ENCODE results near the gene CCDC154. TPM values are rescaled to one million over a fixed set of nuclear protein-coding genes. Genes with fewer than 3 reads are reported as not detected.

The CCDC154 gene
- total RNA-seq, 1 donor from 2014 or later = 3.6 TPM

DNA sequence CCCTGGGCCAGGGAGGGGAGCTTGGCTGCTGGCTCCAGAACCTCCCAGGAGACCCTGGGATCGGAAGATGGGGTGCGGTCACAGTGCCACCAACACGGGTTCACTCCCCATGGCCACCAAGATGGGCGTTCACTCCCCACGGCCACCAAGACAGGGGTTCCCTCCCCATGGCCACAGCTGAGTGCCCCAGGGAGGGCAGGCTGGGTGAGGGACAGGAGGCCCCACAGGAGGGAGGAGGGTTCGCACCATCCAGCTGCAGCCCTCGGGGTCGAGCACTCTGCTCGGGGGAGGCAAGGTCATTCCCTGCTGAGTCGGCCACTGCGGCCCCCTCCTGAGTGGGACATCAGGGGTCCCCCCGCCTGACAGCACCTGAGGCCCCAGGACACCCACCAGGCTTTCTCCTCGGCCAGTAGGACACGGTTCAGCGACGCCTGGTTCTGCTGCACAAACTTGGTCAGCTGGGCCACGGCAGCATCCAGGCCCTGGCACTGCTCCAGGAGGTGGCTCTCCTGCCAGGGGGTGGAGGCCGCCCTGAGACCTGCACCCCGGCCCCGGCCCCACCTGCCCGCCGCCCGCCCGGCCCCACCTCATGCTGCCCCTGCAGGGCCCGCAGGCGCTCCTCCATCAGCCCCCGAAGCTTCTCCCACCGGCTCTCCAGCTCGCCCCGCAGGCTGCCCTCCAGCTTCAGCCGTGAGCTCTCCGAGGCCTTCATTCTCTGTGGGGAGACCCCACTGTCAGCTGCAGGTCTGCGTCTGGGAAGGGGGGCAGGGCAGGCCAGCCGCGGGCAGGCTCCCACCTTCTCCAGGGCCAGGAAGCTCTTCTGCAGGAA, 5.9 kb downstream of the CCDC154 start:
- DNase-seq (ENCODE audit: low spot score) = no peak

DNA sequence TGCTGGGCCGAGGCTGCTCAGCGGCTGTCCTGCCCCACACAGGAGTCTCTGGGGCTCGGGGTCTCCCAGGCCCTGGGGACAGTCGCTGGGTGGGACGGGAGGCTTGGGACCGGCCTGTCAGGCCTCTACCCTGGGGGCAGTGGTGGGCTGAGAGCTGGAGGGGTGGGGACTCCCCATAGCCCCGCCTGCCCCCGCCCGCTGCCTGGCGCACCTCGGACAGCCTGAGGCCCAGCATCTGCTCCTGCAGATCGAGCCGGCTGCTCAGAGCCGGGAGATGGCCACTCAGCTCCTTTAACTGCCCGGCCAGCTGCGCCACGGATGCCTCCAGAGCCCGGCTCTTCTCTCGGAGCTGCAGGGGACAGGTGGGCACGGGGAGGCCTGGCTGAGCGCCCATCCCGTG, 6.8 kb downstream of the CCDC154 start:
- DNase-seq (ENCODE audit: low spot score) = no peak

DNA sequence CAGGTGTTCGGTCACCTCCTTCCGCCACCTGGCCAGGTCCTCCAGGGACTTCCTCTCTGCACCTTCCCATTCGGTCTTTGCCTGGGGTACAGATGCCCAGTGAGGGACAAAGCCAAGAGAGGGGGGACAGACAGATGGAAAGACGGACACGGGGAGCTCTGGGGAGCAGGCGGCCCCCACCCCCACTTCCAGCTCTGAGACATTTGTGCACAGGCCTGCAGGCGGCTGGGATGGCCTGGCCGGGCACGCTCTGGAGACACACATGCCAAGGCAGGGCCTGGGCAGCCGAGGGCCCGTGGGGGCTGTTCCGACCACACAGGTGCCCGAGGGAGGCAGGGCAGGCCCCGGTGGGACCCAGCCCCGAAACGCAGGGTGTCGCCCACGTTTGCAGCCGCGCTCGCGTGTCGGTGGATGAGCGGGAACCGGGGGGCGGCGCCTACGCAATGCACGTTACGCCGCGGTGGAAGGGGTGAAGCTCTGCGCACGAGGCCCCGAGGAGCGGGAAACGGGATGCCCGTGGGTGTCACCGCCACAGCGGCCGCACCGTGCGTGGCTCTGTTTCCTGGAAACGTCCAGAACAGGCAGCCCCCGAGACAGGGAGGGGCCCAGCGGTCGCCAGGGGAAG, 7.5 kb downstream of the CCDC154 start:
- no peak for DNase-seq (ENCODE audit: low spot score)

DNA sequence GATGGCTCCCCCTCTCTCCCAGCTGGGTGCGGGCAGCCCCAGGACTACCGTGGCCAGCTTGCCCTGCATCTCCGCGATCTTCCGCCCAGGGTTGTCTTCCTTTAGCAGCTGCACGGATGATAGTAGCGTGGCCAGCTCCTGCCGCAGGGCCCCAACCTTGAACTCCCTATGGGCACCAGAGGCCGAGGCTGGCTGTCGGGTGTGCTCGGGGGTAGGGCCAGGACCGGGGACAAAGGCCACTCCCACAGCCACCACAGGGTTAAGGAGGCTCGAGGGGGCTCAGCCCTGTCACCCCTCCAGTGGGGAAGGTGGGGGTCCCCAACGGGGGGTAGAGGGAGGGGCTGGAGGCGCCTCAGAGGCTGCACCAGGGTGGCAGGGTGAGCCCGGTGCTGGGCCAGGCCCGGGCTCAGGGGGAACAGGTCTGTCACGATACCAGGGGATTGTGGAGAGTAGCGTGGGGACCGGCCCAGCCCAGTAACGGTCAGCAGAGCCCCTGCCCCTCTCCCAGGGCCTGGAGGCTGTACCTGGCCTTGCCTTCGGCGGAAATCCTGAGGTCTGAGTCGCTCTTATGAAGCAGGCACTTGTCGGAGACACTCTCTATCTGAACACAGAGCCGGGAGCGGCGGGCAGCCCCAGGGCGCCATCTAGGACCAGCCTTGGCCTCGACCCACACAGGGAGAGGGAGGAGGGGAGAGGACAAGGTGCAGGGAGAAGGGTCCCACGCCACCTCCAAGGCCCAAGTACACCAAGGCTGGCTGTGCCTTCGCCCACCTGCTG, 8.2 kb downstream of the CCDC154 start:
- DNase-seq (ENCODE audit: low spot score) = no peak

DNA sequence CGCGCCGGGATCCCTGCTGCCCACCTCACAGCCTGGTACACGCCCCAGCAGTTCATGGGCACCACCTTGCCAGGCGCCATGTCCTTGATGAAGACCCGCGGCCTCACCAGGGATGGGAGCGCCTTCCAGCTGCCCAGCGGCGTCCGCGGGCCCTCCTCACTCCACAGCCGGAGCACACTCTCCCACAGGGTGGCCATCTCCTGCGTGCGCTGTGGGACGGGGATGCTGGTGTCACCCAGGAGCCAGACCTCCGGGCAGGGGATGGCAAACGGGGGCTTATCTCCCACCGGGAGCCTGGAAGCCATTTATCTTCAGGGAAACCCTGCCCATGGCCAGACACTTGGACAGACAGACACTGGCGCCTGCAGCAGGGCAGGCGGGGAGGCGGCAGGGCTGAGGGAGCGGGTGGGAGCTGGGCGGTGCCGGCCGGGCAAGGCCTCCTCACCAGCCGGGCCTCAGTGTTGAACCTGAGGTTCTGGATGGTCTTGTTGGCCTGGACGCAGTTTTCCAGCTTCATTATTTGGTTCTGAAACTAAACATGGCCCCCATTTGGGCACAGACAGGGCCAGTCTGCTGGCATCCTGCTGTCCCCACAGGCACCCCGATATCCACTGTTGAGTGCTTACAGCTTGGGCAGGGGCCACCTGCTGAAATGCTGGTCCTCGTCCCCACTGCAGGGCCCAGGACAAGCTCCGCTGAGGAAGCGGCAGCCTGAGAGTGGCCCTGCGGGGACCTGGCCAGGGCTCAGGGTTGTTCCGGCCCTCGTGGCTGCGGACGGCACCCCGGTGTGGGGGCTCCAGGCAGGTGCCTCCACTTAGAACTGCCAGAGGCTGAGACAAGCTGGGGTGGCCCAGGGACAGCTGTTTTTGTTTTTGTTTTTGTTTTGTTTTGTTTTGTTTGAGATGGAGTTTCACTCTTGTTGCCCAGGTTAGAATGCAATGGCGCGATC, 9.4 kb downstream of the CCDC154 start:
- DNase-seq (ENCODE audit: low spot score) = no peak

DNA sequence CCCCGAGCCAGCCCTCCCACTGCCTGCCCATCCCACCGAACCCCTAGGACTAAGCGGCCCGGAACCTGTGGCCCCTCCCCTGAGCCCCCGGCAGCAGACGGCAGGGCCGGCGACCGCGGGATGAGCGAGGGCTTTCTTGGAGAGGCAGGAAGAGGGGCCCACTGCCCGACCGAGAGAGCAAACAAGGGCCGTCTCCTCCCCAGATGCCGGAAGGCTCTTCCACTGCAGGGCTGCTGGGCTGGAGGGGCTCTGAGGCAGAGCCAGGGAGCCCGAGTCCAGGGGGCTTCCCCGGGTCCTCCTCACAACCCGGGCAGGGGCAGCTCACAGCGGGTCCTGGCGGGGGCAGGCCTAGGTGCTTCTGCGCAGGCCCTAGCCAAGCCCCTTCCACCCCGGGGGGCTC, 10.6 kb downstream of the CCDC154 start:
- no peak for DNase-seq (ENCODE audit: low spot score)

DNA sequence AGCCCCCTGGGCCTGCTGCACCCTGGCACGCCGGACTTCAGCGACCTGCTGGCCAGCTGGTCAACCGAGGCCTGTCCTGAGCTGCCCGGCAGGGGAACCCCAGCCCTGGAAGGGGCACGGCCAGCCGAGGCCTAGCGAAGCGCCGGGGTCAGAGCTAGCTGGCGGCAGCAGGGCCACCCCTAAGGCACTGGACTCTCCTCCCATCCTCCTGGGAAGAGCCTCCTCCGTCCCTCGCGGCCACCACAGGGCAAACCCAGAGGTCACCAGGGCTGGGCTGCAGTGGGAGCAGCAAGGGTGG, 11.1 kb downstream of the CCDC154 start:
- DNase-seq (ENCODE audit: low spot score) = no peak

DNA sequence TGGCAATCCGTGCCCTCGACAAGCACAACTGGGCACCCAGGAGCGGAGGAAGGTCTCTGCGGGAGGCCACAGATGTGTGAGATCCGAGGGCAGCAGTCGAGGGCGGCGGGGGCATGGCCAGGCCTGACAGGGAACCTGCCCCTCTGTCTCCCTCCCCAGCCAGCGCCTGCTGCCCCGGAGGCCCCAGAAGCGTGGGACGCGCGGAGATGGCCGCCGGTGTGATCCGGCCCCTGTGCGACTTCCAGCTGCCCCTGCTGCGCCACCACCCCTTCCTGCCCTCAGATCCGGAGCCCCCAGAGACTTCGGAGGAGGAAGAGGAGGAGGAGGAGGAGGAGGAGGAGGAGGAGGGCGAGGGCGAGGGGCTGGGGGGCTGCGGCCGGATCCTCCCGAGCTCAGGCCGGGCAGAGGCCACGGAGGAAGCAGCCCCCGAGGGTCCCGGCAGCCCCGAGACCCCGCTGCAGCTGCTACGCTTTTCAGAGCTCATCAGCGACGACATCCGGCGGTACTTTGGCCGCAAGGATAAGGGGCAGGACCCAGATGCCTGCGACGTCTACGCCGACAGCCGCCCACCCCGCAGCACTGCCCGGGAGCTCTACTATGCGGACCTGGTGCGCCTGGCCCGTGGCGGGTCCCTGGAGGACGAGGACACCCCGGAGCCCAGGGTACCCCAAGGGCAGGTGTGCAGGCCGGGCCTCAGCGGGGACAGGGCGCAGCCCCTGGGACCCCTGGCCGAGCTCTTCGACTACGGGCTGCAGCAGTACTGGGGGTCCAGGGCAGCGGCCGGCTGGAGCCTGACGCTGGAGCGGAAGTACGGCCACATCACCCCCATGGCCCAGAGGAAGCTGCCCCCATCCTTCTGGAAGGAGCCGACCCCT, 11.7 kb downstream of the CCDC154 start:
- DNase-seq (ENCODE audit: low spot score) = no peak

DNA sequence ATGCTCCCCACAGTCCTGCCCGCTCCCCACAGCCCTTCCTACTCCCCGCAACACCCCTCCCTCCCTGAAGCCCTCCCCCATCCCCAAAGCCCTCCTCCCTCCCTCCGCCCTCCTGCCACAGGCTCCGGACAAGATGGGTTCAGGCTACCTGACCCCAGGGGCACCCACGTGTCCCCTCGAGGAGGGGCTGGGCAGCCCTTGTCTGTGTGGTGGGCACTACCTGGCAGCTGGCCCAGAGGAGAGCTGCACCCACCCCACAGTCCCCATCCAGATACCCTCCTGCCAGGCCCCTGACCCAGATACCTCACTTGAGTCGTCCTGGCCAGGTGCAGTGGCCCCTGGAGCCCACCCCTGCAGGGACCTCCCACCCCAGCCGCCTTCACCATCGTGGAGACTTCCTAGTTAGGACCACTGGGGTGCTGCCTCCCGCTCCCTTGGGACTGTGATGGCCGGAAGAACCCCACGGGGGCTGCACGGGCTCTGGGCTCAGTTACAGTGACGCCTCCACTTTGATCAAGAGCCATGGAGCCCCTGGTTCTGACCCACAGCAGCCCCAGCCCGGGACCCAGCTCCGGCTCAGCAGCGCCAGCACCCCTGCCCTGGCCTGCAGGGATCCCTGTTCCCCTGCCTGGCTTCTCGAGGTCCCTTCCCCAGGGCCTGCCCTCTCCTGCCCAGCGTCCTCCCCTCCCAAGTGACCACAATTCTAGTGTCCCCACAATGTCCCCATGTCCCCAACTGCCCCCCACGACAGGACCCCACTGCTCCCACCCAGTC, 12.7 kb downstream of the CCDC154 start:
- DNase-seq (ENCODE audit: low spot score) = no peak

DNA sequence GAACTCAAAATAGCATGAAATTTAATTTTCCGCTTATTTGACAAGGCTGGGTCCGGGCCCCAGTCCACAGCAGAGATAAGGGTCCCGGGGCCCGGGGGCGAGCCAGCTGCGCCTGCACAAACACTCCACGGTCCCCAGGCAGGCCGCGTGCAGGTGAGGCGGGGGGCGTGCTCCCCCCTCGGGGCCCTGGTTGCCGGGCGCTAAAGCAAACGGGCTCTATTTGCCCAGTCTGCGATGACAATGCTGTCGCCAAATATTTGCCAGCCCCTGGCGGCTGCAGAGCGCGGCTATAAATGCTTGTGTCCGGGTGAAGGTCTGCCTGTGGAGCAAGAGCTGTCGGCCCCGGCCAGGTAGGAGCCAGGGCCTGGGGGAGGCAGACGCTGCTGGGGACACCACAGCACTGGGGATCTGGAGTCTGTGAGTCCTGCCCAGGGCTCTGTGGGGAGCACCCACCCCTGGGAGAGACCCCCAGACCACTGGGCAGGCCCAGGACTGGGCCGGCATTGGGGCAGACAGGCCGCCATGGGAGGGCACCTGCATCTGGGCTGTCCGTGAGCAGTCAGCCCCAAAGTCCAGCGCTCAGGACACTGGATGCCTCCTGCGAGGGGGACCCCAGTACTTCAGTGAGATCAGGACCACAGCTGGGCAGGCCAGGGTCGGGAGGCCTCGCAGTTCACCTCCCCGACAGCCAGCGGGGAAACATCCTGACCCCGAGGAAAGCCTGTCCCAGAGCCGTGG, 13.4 kb downstream of the CCDC154 start, which contains the start of gene PERCC1:
Gene PERCC1, plus strand, starts transcription at position 320 of the 738 bp plus-strand sequence. CDS start 1,516 bp downstream, outside the sequence.
- DNase-seq (ENCODE audit: low spot score) = no peak

DNA sequence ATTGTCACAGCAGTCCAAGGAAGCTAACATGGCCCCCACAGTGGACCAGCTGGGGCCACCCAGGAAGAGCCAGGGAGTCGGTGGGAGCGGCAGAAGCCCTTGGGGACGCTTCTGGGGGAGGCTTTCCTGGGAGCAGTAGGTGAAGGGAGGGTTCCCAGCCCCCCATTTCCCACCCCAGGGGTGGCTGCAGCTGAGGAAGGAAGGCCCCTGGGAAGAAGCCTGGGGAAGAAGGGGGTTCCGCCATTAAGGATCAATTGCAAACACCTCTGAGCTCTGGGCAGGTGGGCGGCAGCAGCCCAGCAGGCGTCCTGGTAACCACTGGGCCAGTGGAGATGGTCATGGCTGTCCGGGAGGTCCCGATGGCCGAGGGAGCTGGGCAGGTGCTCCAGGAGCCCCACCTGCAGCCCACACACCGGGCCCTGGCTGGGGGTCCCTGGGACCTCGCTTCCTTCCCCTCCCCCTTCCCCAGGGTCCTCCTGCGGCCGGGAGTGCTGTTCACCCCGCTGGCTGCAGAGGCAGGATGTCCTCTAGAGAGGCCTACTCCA, 14.1 kb downstream of the CCDC154 start:
- no peak for DNase-seq (ENCODE audit: low spot score)

DNA sequence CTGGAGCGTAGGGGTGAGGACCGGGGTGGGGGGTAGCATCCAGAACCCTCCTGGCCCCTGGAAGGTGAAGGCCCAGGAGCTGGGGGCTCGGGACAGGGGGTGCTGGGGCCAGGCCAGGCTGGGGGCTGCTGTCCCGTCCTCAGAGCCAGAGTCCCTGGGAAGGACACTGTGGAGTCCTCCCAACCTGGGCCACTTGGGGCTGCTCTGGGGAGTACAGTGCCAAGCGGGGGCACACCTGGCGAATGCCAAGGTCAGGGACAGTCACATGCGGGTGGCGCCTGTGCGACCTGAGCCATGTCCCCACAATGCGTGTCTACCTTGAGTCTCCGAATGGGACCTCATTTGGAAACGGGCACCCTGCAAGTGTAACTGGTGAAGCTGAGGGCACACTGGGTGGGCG, 14.7 kb downstream of the CCDC154 start:
- no peak for DNase-seq (ENCODE audit: low spot score)

DNA sequence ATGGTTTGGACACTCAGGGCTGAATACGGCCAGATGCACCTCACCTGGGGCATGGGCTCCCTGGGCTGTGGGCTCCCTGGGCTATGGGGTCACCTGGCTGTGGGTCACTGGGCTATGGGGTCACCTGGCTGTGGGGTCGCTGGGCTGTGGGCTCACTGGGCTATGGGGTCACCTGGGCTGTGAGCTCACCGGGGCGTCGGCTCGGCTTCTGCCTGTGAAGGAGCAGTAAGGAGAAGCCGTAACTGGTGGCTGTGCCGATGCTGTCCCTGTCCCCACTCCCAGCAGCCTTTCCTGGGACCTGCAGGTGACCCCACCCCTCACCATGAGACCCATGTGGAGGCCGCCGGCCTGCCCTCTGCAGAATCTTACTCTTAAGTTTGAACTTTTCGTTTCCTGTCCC, 15.3 kb downstream of the CCDC154 start:
- no peak for DNase-seq (ENCODE audit: low spot score)

DNA sequence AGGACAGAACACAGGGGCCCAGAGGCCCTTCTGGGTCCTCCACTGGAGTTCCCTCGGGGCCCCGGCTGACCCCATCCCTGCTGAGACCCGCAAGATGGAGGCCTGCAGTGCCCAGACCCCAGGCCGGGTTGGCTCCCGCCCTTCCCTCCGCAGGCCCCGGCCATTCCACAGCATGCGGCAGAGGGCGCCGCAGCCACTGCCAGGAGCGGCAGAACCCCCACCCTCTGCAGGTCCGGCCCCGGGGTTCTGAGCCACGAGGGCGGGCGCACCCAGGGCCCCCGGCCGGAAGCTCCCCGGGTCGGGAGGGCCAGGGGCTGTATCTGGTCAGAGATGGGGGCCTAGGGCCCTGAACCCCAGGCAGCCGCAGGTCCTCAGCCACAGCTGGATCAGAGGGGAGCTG, 15.8 kb downstream of the CCDC154 start:
- no peak for DNase-seq (ENCODE audit: low spot score)

DNA sequence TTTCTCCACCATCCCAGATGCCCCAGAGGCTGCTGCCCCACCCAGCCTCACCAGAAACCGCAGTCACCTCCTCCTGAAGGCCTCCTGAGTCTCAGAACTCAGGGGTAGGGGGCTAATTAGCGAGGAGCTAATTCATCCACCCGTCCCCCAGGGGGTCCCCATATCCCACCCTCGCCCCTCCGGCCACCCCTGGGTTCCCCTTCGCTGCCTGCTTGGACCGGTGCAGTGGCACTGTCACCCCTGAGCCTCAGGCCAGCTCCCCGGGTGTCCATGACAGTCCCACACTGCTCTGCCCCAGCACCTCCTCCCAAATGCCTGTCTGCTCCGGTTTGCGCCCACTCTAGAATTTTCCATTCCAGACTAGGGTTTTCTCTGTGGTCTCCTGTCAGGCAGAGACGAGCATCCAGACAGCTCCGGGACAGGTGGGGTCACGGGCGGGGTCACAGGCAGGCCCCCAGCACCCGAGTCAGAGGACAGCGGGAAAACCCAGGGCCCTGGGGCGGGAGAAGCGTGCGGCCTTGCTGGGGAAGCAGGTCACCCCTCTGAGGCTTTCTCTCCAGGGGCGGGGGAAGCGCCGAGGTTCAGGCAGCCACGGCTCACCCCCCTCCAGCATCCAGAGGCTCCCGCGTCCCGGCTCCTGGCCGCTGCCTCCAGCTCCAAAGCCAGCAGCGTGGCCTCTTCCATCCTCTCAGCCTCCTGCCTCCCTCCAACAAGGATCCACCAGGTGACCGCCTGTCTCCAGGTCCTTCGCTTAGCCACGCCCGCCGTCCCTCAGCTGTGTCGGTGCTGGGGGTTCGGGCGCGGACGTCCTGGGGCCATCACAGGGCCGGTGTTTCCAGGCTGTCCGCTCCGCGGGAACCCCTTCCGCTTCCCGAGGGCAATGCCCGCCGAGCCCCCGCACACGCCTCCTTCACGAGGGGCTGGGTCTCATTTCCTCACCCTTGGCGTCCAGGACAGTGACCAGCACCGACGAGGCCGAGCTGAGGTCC, 16.6 kb downstream of the CCDC154 start:
- no peak for DNase-seq (ENCODE audit: low spot score)

DNA sequence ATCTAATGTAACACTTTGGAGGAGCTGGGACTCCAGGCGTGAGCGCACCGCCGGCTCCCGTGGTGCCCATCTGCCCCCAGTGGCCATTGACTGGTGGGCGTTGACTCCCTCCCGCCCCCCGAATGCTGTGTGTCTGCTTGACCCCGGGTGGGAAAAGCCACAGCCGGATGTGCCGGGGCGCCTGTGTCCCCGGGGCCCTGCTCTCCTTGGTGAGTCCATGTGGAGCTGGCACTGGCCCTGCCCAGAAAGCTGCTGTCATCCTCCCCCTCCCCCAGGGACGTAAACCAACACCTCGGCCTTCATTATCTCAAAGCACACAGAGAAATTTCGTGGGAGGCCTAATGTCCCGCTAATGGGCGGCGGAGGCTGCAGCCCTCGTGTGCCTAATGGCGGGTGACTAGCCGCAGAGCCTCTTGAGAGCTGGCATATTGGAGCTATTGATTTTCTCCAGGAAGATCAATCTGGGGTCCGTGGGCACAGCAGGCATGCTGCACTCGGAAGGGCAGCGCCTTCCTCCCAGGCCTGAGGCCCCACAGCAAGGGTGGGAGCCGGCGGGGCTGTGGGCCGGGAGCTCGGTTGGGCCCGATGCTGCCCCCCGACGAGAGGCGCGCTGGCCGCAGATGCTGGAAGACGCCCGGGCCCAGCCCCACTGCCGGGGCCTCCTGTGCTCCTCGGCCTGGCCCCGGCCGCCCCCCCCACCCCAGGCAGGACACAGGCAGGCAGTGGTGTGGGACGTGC, 17.5 kb downstream of the CCDC154 start:
- no peak for DNase-seq (ENCODE audit: low spot score)
